Activated CD4-positive, alpha-beta T cell treated with anti-CD3 and anti-CD28 coated beads, Interleukin-2, Interleukin-4, amounts not matched to agents 100 ng/mL and 50 ng/mL, durations not matched to agents 16 hours and 8 hours (primary cell): Measurements from ENCODE around the gene PRAMEF5.
"Not testable (repeated sequence)": the region's sequence is repeated elsewhere in the genome, so short reads cannot be mapped to it uniquely, and the experiment has no call there.

Source experiments
- DNase-seq: peaks from one replicate; pipeline ENCODE4 v3.0.0-alpha.2; 2020; ENCODE audit warnings: low spot score

The PRAMEF5 gene

GRCh38 chr1:13253898-13254297, at the start of gene PRAMEF5:
Gene PRAMEF5 (plus strand): TSS chr1:13254198. CDS start chr1:13259269, 5,071 bp downstream.
- DNase-seq: not testable (repeated sequence)

- not testable (repeated sequence) for DNase-seq
Measured at GRCh38 chr1:13208712-13209111, 45.3 kb upstream of the PRAMEF5 start.

- DNase-seq: not testable (repeated sequence)
Measured at GRCh38 chr1:13216619-13217018, 37.4 kb upstream of the PRAMEF5 start.

- DNase-seq: not testable (repeated sequence)
Measured at GRCh38 chr1:13219203-13219602, 34.8 kb upstream of the PRAMEF5 start.

GRCh38 chr1:13222788-13223187, 31.2 kb upstream of the PRAMEF5 start:
- DNase-seq: not testable (repeated sequence)

GRCh38 chr1:13224480-13225060, 29.4 kb upstream of the PRAMEF5 start:
- no peak for DNase-seq

GRCh38 chr1:13225675-13226204, 28.3 kb upstream of the PRAMEF5 start, which contains the start of gene PRAMEF18:
Gene PRAMEF18 (minus strand): TSS chr1:13226154. CDS start chr1:13226106, 48 bp downstream.
- DNase-seq: not testable (repeated sequence)

- not testable (repeated sequence) for DNase-seq
Measured at GRCh38 chr1:13227271-13228055, 26.5 kb upstream of the PRAMEF5 start.

- peak; percentile 58 for DNase-seq
Measured at GRCh38 chr1:13228343-13228781, 25.6 kb upstream of the PRAMEF5 start.

GRCh38 chr1:13230096-13230495, 23.9 kb upstream of the PRAMEF5 start:
- DNase-seq: not testable (repeated sequence)

GRCh38 chr1:13230601-13231000, 23.4 kb upstream of the PRAMEF5 start:
- DNase-seq: not testable (repeated sequence)

GRCh38 chr1:13231061-13231750, 22.8 kb upstream of the PRAMEF5 start:
- DNase-seq: not testable (repeated sequence)

GRCh38 chr1:13232056-13232455, 21.9 kb upstream of the PRAMEF5 start:
- not testable (repeated sequence) for DNase-seq

- DNase-seq: not testable (repeated sequence)
Measured at GRCh38 chr1:13234057-13234456, 19.9 kb upstream of the PRAMEF5 start.

- DNase-seq: not testable (repeated sequence)
Measured at GRCh38 chr1:13237572-13237971, 16.4 kb upstream of the PRAMEF5 start.

GRCh38 chr1:13239633-13240032, 14.4 kb upstream of the PRAMEF5 start:
- not testable (repeated sequence) for DNase-seq

GRCh38 chr1:13243536-13244263, 10.3 kb upstream of the PRAMEF5 start:
- DNase-seq: not testable (repeated sequence)

GRCh38 chr1:13245841-13246553, 8.0 kb upstream of the PRAMEF5 start:
- not testable (repeated sequence) for DNase-seq

- DNase-seq: not testable (repeated sequence)
Measured at GRCh38 chr1:13246554-13246871, 7.5 kb upstream of the PRAMEF5 start.

GRCh38 chr1:13247122-13247521, 6.9 kb upstream of the PRAMEF5 start:
- DNase-seq: not testable (repeated sequence)

- not testable (repeated sequence) for DNase-seq
Measured at GRCh38 chr1:13265124-13265523, 11.1 kb downstream of the PRAMEF5 start.
